GF-D8 (cell line): Measurements from ENCODE around the gene NSUN3.
"Not testable (repeated sequence)": the region's sequence is repeated elsewhere in the genome, so short reads cannot be mapped to it uniquely, and the experiment has no call there.

Source experiments
- DNase-seq: peaks from one replicate; lab custom pipeline; 2025; lab: John Stamatoyannopoulos, UW

Gene NSUN3

GRCh38 chr3:94069194-94069813, 6.4 kb downstream of the NSUN3 start:
- no peak for DNase-seq

- no peak for DNase-seq
Observed at GRCh38 chr3:94070341-94070911, 7.6 kb downstream of the NSUN3 start.

- no peak for DNase-seq
Observed at GRCh38 chr3:94071713-94072284, 8.9 kb downstream of the NSUN3 start.

GRCh38 chr3:94076055-94076454, 13.2 kb downstream of the NSUN3 start:
- no peak for DNase-seq

GRCh38 chr3:94080552-94080951, 17.7 kb downstream of the NSUN3 start:
- not testable (repeated sequence) for DNase-seq

- no peak for DNase-seq
Observed at GRCh38 chr3:94081884-94082283, 19.0 kb downstream of the NSUN3 start.

GRCh38 chr3:94082391-94082937, 19.6 kb downstream of the NSUN3 start:
- no peak for DNase-seq

GRCh38 chr3:94083261-94083660, 20.4 kb downstream of the NSUN3 start:
- DNase-seq = no peak

GRCh38 chr3:94089126-94089525, 26.3 kb downstream of the NSUN3 start:
- no peak for DNase-seq

GRCh38 chr3:94092086-94092485, 29.2 kb downstream of the NSUN3 start:
- peak; percentile 18 for DNase-seq

GRCh38 chr3:94093151-94093550, 30.3 kb downstream of the NSUN3 start:
- DNase-seq = no peak

GRCh38 chr3:94095111-94095510, 32.2 kb downstream of the NSUN3 start:
- DNase-seq = no peak

- DNase-seq = peak; percentile 82
Observed at GRCh38 chr3:94098452-94098851, 35.6 kb downstream of the NSUN3 start.

GRCh38 chr3:94099311-94099710, 36.5 kb downstream of the NSUN3 start:
- no peak for DNase-seq

GRCh38 chr3:94101860-94102259, 39.0 kb downstream of the NSUN3 start:
- no peak for DNase-seq

GRCh38 chr3:94106268-94106667, 43.4 kb downstream of the NSUN3 start:
- DNase-seq = no peak

- not testable (repeated sequence) for DNase-seq
Observed at GRCh38 chr3:94110232-94110631, 47.4 kb downstream of the NSUN3 start.

- no peak for DNase-seq
Observed at GRCh38 chr3:94110854-94111253, 48.0 kb downstream of the NSUN3 start.

- no peak for DNase-seq
Observed at GRCh38 chr3:94114666-94115065, 51.8 kb downstream of the NSUN3 start.

- no peak for DNase-seq
Observed at GRCh38 chr3:94115482-94115881, 52.6 kb downstream of the NSUN3 start.

- DNase-seq = peak; percentile 14
Observed at GRCh38 chr3:94117729-94118128, 54.9 kb downstream of the NSUN3 start.

- no peak for DNase-seq
Observed at GRCh38 chr3:94118390-94118789, 55.5 kb downstream of the NSUN3 start.

GRCh38 chr3:94121161-94121560, 58.3 kb downstream of the NSUN3 start:
- no peak for DNase-seq
